ENCODE measurements around the gene UBA7. TPM values are rescaled to one million over a fixed set of nuclear protein-coding genes. Genes with fewer than 3 reads are reported as not detected.

The UBA7 gene
- total and polyA plus RNA-seq, 2 of the 13 experiments (the other 11 are each of a cell fraction or from before 2014, with no cell fraction given): 9.5 to 16.5 TPM

DNA sequence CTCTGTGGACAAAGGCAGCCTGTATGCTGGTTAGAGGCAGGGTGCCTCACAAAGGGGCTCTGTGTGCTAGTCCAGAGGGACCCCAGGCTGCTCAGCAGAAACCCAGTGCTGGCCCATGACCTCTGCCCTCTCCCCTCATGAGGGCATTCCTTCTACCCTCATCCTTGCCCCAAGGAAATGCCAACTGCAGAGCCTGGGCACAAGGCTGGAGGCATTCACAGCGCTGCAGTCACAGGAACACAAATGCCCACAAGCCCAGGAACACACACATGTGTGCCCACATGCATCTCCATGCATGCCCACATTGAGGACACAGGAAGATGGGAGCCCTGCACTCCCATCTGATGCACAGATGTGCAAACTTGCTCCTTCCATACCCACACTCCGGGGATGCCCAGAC lies 6.9 kb downstream of the UBA7 start:
- H3K4me1 ChIP-seq (ENCODE audit: insufficient read depth, low read length): peaks cover 55% of the 10 kb centered on the region
- peaks cover 0 to 12% of the 10 kb centered on the region in 2 experiments; a peak in 3 of 5 replicates for H3K27me3 ChIP-seq (ENCODE audit: control insufficient read depth in 1 of 2, insufficient read depth in 2 of 2, low read length in 2 of 2)
- H3K4me2 ChIP-seq (ENCODE audit: low read depth, low read length): peak overlapping the region; percentile 43; the same call in 1 of the 2 replicates
- ATAC-seq: no peak
- WGBS (ENCODE audit: low lambda C conversion rate): 43% methylated on average over 1 of the region's 2 CpGs
- H3K4me3 ChIP-seq (replicated peaks in 1 of 3; ENCODE audit: insufficient read depth in 1 of 3, low read depth in 2 of 3, low read length in 3 of 3): no peak overlapping the region
- no peaks in the 10 kb centered on the region for H4K20me1 ChIP-seq (ENCODE audit: insufficient read depth, low read length)
- H3K27ac ChIP-seq (ENCODE audit: extremely low read length, insufficient read depth, low read length): no peak overlapping the region
- H3K9ac ChIP-seq (ENCODE audit: insufficient read depth, low read depth, low read length): no peak overlapping the region; the same call in 1 of the 2 replicates
- DNase-seq (ENCODE audit: low spot score): no peak
- intact Hi-C loops (cut with micrococcal nuclease; ENCODE audit: unreplicated experiment): no loop called here
- H3K36me3 ChIP-seq (replicated peaks in 1 of 2; ENCODE audit: control insufficient read depth in 1 of 2, insufficient read depth in 2 of 2, low read length in 2 of 2): no peaks in the 10 kb centered on the region; a peak in 1 of 5 replicates
- in situ Hi-C loops (cut with HindIII; ENCODE audit: extremely low pct_ligation_motif_present, low pct_unique_long_range_greater_than_20kb): loop anchor here (5.0 to 10.0 kb wide), 2 partner anchors 35 to 98 kb away; partner anchors contain the start of gene MST1R
- CTCF ChIA-PET (ENCODE audit: low intra/inter-chr PET ratio, low total read pairs): no interaction called here
- H3K79me2 ChIP-seq (ENCODE audit: insufficient read depth, low read length): no peaks in the 10 kb centered on the region
- H3K9me3 ChIP-seq (ENCODE audit: low read length): no peaks in the 10 kb centered on the region
- no TSS peak for BruUV-seq (replicated peaks)
- TF ChIP-seq ATF7 (IDR thresholded peaks at IDR 0.05): no peak
- no peak for TF ChIP-seq ATF7 (CRISPR knock-in tag; IDR thresholded peaks at IDR 0.05)
- peak; percentile 95 for TF ChIP-seq HNRNPL (IDR thresholded peaks at IDR 0.05; ENCODE audit: low read depth, low read length)
- POLR2A ChIA-PET: no interaction called here
- no peak overlapping the region for H2AFZ ChIP-seq (ENCODE audit: low read length)
- no peak for FAIRE-seq

DNA sequence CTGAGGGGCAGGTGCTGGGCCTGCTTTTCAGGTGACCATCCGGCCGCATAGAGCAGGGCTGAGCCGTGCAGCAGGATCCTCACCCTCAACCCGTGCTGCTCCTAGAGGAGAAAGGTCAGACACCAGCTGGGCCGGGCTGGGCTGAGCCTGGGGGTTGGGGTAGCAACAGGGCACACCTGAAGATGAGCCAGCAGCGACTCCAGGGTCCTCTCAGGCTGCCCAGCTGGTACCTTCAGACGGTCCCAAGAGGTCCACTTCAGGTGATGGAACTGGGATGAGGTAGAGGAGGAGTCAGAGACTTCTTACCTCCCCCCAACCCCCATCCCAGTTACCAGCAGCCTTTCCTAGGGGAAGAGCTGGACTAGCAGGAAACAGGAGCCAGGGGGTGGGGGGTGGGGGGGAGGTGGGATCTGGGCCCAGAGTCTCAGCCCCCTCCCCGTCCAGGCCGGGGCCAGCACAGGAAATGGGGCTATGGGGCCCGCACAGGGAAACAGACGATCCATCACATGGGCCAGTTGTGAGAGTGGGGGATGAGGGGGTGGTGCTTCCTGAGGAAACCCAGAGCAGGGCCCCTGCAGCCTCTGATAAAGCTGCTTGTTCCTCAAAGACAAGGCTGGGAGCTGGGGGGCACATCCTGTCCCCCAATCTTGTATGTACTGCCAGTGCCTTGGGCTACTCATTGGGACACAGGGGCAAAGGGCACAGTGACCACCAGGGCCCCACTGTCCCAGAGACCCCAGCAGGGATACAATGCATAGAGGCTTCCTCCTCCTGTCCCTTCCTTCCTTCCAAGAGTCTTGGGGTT lies 7.7 kb downstream of the UBA7 start:
- intact Hi-C loops (cut with micrococcal nuclease; ENCODE audit: unreplicated experiment) (no loop called here), in situ Hi-C loops (cut with HindIII; ENCODE audit: extremely low pct_ligation_motif_present, low pct_unique_long_range_greater_than_20kb) (loop anchor here (5.0 to 10.0 kb wide), 2 partner anchors 36 to 99 kb away; partner anchors contain the start of gene MST1R)
- 40% methylated on average over 4 of the region's 11 CpGs for WGBS (ENCODE audit: low lambda C conversion rate)
- peaks cover 62% of the 10 kb centered on the region for H3K4me1 ChIP-seq (ENCODE audit: insufficient read depth, low read length)
- no peaks in the 10 kb centered on the region; a peak in 1 of 5 replicates for H3K36me3 ChIP-seq (replicated peaks in 1 of 2; ENCODE audit: control insufficient read depth in 1 of 2, insufficient read depth in 2 of 2, low read length in 2 of 2)
- H3K4me3 ChIP-seq (replicated peaks in 1 of 3; ENCODE audit: insufficient read depth in 1 of 3, low read depth in 2 of 3, low read length in 3 of 3): peak overlapping the region in 1 of 3 experiments; percentile 14; a peak in 1 of 6 replicates
- H3K79me2 ChIP-seq (ENCODE audit: insufficient read depth, low read length): no peaks in the 10 kb centered on the region
- no peak overlapping the region for H3K27ac ChIP-seq (ENCODE audit: extremely low read length, insufficient read depth, low read length)
- no peaks in the 10 kb centered on the region for H4K20me1 ChIP-seq (ENCODE audit: insufficient read depth, low read length)
- BruUV-seq (replicated peaks): no TSS peak
- no peaks in the 10 kb centered on the region for H3K9me3 ChIP-seq (ENCODE audit: low read length)
- FAIRE-seq (no peak), ATAC-seq (no peak), DNase-seq (ENCODE audit: low spot score) (no peak)
- no peak overlapping the region for H2AFZ ChIP-seq (ENCODE audit: low read length)
- H3K9ac ChIP-seq (ENCODE audit: insufficient read depth, low read depth, low read length): peak overlapping the region; percentile 21; the same call in 1 of the 2 replicates
- CTCF ChIA-PET (ENCODE audit: low intra/inter-chr PET ratio, low total read pairs): no interaction called here
- H3K27me3 ChIP-seq (ENCODE audit: control insufficient read depth in 1 of 2, insufficient read depth in 2 of 2, low read length in 2 of 2): peaks cover 0 to 12% of the 10 kb centered on the region in 2 experiments; a peak in 3 of 5 replicates
- POLR2A ChIA-PET: interaction anchor here (1.4 kb wide), 1 partner anchor 8 kb away, joined by 6 read pairs; the partner anchor contains the start of gene UBA7
- H3K4me2 ChIP-seq (ENCODE audit: low read depth, low read length): peak overlapping the region; percentile 43; the same call in 1 of the 2 replicates
- TF ChIP-seq, protein P1, sequence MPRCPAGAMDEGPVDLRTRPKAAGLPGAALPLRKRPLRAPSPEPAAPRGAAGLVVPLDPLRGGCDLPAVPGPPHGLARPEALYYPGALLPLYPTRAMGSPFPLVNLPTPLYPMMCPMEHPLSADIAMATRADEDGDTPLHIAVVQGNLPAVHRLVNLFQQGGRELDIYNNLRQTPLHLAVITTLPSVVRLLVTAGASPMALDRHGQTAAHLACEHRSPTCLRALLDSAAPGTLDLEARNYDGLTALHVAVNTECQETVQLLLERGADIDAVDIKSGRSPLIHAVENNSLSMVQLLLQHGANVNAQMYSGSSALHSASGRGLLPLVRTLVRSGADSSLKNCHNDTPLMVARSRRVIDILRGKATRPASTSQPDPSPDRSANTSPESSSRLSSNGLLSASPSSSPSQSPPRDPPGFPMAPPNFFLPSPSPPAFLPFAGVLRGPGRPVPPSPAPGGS (CRISPR knock-in tag; IDR thresholded peaks at IDR 0.05): no peak
- TF ChIP-seq CHCHD3 (CRISPR knock-in tag; IDR thresholded peaks at IDR 0.05) (no peak), GABPA (IDR thresholded peaks at IDR 0.05; ENCODE audit: low read depth, low read length) (no peak), GABPA (CRISPR knock-in tag; IDR thresholded peaks at IDR 0.05; ENCODE audit: low read depth) (0 out of 2 replicates have a peak, but pooled peaks have one; percentile 21), RFX3 (CRISPR knock-in tag; IDR thresholded peaks at IDR 0.05) (no peak)
- TF ChIP-seq, protein P2, sequence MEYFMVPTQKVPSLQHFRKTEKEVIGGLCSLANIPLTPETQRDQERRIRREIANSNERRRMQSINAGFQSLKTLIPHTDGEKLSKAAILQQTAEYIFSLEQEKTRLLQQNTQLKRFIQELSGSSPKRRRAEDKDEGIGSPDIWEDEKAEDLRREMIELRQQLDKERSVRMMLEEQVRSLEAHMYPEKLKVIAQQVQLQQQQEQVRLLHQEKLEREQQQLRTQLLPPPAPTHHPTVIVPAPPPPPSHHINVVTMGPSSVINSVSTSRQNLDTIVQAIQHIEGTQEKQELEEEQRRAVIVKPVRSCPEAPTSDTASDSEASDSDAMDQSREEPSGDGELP (IDR thresholded peaks at IDR 0.05; ENCODE audit: borderline replicate concordance, low read depth): peak; percentile 50; the same call in 1 of the 2 replicates
- TF ChIP-seq, protein P3, sequence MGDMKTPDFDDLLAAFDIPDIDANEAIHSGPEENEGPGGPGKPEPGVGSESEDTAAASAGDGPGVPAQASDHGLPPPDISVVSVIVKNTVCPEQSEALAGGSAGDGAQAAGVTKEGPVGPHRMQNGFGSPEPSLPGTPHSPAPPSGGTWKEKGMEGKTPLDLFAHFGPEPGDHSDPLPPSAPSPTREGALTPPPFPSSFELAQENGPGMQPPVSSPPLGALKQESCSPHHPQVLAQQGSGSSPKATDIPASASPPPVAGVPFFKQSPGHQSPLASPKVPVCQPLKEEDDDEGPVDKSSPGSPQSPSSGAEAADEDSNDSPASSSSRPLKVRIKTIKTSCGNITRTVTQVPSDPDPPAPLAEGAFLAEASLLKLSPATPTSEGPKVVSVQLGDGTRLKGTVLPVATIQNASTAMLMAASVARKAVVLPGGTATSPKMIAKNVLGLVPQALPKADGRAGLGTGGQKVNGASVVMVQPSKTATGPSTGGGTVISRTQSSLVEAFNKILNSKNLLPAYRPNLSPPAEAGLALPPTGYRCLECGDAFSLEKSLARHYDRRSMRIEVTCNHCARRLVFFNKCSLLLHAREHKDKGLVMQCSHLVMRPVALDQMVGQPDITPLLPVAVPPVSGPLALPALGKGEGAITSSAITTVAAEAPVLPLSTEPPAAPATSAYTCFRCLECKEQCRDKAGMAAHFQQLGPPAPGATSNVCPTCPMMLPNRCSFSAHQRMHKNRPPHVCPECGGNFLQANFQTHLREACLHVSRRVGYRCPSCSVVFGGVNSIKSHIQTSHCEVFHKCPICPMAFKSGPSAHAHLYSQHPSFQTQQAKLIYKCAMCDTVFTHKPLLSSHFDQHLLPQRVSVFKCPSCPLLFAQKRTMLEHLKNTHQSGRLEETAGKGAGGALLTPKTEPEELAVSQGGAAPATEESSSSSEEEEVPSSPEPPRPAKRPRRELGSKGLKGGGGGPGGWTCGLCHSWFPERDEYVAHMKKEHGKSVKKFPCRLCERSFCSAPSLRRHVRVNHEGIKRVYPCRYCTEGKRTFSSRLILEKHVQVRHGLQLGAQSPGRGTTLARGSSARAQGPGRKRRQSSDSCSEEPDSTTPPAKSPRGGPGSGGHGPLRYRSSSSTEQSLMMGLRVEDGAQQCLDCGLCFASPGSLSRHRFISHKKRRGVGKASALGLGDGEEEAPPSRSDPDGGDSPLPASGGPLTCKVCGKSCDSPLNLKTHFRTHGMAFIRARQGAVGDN (CRISPR knock-in tag; IDR thresholded peaks at IDR 0.05): 0 out of 2 replicates have a peak, but pooled peaks have one; percentile 5

Measured in HepG2 (cell line).